Islet of Langerhans (tissue), 1 donor: ENCODE data around the gene DAAM2.

Experiments used
- FAIRE-seq: peaks from one replicate; lab custom pipeline; 2011; peaks lifted over from hg19 to GRCh38; lab: Jason Lieb, UNC

DAAM2 gene

DNA sequence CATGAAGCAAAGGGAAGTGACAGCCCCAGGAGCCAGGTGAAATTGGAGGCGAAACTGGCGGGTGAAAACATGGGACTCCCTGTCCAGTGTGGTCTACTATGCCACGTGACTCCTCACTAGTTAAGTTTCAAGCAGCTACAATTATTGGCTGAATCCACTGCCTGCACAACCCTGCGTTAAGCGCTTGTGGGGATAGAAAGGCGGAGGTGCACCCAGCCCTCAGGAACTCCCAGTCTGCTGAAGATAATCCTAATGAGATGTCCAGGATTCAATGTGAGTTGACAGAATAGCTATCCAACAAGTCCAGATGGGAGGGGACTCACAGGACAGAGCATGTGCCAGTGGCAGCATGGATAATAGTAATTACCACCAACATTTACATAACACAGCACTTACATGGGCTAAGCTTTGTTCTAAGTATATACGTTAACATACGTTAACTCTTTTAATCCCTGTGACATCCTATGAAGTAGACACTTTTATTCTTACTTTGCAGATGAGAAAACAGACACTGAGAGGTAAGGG lies 140.3 kb downstream of the DAAM2 start:
- no peak for FAIRE-seq

DNA sequence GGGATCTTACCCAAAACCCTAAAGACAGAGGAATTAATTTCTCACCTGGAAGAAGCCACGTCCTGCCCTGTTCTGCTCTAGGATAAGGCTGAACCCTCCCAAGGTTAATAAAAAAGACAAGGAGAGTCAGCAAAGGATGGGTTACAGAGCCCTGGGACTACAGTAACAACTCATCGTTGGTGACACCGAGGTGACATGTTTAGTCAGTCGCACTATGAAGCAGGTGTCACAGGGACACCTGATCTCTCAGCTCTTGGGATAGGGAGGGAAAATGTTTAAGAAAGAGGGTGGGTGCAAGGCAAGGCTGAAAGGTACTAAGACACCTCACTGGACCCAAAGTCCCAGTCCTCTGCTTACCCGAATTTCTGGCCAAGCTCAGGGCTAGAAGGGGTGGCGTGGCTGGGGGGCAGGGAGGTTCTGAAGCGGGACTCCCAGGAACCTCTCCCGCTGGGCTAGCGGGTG lies 141.5 kb downstream of the DAAM2 start:
- FAIRE-seq, result no peak

- FAIRE-seq, result no peak
Observed at GRCh38 chr6:39934131-39934757, 142.1 kb downstream of the DAAM2 start, which contains the start of gene MOCS1. MOCS1 (minus strand) TSS chr6:39934462; CDS start chr6:39934417, 45 bp downstream.

DNA sequence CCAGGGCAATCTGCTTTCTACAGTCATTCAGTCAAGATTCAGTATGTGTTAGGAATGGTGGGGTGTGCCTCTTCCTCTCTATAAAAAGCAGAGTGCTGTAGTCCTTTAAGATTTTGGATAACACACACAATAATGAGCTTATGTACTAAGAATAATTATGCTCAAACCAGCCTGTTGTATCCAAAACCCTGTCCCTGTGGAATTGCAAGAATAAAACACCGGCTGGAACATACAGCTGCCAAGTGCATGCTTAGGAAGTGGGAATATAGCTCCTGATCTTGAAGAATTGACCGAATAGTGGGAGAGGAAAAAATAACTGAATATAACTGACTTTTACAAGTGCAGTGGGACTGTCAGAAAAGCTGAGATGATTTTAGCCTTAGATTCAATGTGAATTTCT lies 143.1 kb downstream of the DAAM2 start:
- no peak for FAIRE-seq

DNA sequence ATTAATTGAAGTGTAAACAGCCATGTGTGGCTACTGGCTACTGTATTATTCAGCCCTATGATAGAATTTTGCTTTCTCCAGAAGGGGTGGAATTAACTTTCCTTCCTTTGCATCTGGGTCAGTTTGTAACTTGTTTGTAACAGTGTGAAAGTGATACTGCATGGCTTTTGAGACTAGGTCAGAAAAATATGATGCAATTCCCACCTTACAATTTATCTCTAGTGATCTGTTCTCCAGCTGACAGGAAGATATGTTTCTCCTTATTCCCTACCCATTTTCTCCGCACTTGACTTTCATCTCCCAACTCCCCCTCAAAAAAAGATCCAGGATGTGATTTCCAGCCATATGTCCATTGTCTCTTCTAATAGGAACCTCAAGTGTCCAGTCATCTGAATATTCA lies 144.7 kb downstream of the DAAM2 start:
- no peak for FAIRE-seq

DNA sequence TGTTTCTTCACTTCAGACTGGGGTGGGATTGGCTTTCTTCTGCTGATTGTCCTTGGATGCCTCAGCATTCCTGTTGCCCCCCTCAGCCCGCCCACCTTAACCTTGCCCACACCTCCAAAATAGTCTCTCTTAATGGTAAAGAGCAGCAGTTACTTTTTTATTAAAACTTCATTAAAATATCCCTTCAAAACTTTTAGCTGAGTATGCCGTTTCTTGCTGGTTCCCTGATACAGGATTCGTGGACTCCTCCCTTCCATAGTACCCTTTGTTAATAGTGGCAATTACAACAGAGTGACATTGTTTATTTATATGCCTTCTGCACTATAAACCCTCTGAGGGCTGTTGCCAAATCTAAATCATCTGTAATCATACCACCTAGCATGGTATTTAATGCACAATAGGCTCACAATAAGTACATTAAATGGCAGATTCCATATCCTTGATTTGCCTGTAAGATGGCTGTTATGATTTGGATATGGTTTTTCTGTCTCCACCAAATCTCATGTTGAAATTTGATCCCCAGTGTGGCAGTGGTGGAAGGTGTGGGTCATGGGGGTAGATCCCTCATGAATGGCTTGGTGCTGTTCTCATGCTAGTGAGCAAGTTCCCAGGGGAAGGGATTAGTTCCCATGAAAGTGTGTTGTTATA lies 145.6 kb downstream of the DAAM2 start:
- FAIRE-seq, result no peak

DNA sequence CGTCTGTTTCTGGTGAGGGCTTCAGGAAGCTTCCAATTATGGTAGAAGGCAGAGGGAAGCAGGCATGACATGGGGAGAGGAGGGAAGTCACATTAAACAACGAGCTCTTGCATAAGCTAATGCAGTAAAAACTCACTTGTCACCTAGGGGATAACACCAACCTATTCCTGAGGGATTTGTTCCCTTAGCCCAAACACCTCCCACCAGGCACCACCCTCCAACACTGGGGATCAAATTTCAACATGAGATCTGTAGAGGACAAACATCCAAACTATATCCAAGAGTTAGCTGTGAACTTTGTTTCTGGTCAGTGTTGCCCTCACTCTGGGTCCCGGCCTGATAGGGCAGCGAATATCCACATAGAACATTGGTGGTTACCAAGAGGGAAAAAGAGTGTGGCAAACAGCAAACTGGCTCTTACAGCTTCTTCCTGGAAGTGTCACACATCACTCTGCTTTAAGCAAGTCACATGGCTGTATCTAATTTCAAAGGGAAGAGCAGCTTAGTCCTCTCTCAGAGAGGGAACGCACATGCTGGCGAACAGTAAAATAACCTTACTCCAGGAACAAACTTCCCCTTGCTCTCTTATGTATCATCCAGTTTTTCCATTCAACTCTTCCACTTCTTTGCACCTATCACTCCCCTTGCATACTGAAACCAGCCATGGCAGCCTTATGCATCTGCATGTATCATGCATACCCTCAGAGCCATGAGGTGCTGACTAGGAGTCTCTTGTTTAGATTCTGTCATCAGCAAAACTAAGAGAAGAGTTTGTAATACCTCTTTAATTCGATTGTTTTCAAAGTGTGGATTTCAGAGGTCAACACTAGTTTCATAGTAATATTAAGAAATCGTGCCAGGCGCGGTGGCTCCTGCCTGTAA lies 146.8 kb downstream of the DAAM2 start:
- FAIRE-seq, result no peak

DNA sequence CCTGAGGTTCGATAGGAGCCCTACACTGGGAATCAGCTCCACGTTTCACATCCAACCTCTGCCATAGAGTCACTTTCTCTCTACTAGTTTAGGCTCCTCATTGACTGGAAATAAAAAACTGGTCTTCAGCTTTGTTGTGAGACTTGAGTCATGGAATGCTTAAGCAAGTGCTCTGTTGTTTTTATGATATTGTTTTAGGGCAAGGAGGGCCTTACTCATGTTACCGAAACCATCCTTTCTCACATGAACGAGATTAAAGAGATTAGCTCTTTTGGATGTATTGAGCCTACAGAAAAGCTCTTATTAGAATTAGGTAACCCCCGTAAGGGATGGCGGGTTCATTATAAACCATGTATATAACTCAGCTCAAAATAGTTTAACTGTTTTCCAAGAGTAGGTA lies 149.0 kb downstream of the DAAM2 start:
- no peak for FAIRE-seq

DNA sequence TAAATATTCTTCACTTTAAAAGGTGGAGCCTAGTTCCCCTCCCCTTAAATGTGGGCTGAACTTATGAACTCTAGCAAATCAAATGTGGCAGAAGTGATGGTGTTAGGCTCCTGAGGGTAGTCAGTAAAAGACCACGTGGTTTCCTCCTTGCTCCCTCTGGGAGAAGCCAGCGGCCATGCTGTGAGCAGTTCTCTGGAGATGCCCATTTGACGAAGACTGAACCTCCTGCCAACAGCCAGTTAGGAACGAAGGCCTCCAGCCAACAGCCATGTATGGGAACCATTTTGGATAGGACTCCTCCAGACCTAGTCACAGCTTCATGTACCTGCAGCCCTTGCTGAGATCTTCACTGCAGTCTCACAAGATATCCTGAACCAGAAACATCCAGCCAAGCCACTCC lies 149.6 kb downstream of the DAAM2 start:
- FAIRE-seq, result no peak

DNA sequence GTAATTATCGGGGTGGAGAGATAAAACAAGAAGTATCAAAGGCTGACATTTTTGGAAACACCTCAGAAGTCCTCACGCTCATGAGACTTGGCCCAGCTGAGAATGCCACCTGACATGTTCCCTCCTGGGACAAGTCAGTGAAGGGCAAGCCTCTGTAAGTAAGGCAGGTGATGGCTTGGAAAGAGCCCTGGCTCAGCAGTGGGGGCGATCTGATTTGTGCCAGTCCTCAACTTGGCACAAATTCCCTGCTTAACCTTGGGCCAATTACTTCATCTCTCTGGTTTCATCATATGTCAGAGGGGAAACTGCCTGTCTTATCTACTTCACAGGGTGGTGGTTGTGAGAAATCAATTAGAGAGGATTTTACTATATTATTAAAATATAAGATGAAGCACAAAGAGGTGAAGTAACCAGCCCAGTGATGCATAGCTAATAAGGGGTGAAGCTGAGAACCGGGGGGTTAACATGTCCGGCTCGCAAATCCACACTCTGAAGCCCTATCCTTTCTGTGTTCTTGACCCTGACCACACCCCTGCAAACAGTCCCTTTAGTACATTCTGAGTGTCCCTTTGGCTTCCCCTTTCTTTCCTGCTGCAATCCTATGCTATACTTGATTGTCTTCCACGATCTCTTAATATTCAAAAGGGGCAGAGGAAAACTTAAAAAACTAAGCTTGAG lies 150.9 kb downstream of the DAAM2 start:
- no peak for FAIRE-seq

- no peak for FAIRE-seq
Observed at GRCh38 chr6:39945626-39946025, 153.4 kb downstream of the DAAM2 start.

DNA sequence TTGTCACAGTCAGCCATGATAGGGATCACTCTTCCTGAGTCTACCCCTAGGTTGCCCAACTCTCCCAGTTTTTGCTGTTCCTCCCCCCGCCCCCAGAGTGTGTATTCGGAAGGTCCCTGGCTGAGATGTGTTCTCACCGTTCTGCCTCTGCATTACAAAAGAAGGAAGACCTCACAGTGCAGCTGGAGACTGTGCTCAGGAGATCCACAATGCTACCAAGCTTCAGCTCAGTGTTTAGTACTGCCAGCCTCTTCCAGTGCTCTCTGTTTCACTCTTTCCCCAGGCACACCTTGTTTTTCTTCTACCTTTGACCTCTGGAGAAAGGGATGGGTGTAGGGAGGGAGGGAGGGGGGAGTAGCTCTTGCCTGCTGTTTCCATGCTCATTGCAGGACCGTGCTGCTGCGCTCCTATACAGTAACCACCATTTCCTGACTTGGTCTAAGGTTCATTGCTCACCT lies 155.5 kb downstream of the DAAM2 start:
- FAIRE-seq, result no peak

GRCh38 chr6:39948199-39948791 lies 156.1 kb downstream of the DAAM2 start:
- no peak for FAIRE-seq

DNA sequence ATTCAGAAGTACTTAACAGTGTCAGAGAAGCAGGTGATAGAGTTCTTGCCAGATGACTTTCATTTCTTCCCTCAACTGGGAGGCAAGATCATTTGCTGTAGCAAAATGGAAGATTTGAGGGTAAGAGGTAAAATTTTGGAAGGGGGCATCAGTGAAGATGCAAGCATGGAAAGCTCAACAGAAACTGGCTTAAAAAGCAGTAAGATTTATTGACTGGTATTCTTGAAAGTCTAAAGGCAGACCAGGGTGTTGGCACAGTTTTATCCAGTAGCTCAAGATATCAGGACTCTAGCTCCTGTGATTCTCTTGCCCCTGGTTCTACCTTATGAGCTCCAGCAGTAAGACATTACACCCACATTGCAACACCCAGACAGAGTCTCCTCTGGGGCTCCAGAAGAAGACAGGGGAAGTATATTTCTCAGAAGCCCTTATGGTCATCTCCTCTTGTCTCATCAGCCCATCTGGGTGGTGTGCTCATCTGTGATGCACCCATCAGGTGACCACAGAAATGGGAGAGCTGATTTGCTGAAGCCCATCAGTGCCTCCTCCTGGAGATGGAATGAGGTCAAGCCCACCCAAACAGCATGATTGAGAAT lies 158.0 kb downstream of the DAAM2 start:
- FAIRE-seq, result no peak

GRCh38 chr6:39951191-39951590 lies 159.0 kb downstream of the DAAM2 start:
- FAIRE-seq, result no peak

DNA sequence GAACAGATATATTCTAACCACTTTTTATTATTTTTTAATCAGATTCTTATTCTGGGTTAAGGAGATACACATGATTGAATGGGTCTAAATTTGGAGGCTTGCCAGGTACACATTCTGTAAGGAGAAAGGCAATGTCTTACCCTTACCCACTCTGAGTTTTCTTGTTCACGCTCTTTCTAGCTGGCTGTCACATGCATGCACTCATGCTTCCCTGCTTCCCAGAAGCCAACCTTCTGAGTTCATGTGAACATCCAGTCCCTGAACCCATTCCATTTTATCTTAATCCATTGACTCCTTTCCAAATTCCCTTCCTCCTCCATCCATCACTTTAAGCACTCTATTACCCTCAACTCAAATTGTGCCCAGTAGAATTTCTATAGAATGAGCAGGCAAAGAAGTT lies 159.5 kb downstream of the DAAM2 start:
- no peak for FAIRE-seq

- no peak for FAIRE-seq
Observed at GRCh38 chr6:39952167-39952566, 160.0 kb downstream of the DAAM2 start.

- no peak for FAIRE-seq
Observed at GRCh38 chr6:39953076-39953618, 161.0 kb downstream of the DAAM2 start.
